Stimulated activated CD8-positive, alpha-beta memory T cell treated with anti-CD3 and anti-CD28 coated beads, Interleukin-12 subunit alpha, Interleukin-12 subunit beta, amount 100 ng/mL, for 24 hours (primary cell): ENCODE results near the gene FPGS.
"Not testable (repeated sequence)": the region's sequence is repeated elsewhere in the genome, so short reads cannot be mapped to it uniquely, and the experiment has no call there.

Experiments
- DNase-seq: peaks from one replicate; pipeline ENCODE4 v3.0.0-alpha.2; 2020; ENCODE audit errors: extremely low read depth

Gene FPGS

GRCh38 chr9:127812936-127813675, 10.4 kb downstream of the FPGS start:
- no peak for DNase-seq

GRCh38 chr9:127813686-127814226, 11.1 kb downstream of the FPGS start:
- DNase-seq = no peak

- DNase-seq = no peak
These were observed 12.2 kb downstream of the FPGS start for GRCh38 chr9:127814619-127815511.

- no peak for DNase-seq
These were observed 13.1 kb downstream of the FPGS start for GRCh38 chr9:127815512-127816361.

- no peak for DNase-seq
These were observed 13.7 kb downstream of the FPGS start for GRCh38 chr9:127816362-127816725.

DNA sequence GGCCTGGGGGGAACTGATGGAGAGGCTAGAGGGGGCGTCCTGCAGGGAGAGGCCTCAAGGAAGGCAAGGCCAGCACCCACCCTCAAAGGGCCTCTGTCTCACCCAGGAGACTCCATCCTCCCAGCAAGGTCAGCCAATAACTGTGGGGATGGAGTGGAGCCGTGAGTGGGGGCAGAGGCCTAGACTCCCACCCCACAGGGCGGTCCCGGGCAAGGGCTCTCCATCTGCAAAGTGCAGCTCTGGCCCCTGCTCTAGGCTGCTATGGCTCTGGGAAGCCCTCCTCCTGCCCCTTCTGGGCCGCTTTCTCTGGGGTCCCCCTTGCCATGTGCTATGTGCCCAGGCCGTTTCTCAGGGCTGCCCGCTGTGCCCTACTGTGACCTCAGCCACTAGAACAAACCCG, 14.0 kb downstream of the FPGS start:
- DNase-seq = no peak

DNA sequence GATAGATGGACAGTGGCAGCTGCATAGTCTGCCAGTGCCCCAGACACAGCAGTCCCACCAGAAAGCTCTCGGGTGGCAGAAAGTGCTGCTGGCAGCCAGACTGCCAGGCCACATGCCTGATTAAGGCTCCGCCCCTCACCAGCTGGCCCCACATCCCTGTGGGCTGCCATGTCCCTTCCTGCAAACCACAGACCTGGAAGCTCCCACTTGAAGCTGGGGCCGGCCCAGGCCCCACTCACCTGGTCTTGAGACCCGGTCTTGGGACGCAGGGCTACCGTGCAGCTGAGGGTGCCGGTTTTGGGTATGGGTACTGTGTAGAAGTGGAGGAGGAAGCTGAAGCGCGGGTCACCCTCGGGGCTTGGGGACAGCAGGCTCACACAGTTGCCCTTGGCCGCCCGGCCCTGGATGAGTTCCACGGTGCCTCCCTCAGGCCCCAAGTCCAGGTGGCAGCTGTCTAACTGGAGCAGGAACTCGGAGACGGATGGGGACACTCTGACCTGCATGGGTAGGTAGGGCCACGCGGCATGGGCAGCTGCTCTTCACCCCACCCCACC, 15.3 kb downstream of the FPGS start:
- no peak for DNase-seq

GRCh38 chr9:127818574-127818973, 15.9 kb downstream of the FPGS start:
- DNase-seq = no peak

DNA sequence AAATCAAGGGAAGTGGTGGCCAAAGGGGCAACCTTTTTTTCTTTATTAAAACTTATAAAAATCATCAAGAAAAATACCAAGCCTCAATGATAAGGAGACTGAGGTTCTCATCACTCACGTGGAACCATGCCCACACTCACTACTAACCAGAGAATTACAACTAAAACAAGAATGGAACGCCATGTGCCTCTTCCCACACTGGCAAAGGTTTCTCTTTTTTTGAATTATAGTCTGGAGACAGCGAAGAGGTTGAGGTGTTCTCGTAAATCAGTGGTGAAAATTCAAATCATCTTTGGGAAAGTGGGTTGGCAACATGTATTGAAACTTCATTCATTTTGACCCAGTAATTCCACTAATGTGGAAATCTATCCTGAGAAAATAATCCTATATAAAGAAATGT, 19.4 kb downstream of the FPGS start:
- no peak for DNase-seq

DNA sequence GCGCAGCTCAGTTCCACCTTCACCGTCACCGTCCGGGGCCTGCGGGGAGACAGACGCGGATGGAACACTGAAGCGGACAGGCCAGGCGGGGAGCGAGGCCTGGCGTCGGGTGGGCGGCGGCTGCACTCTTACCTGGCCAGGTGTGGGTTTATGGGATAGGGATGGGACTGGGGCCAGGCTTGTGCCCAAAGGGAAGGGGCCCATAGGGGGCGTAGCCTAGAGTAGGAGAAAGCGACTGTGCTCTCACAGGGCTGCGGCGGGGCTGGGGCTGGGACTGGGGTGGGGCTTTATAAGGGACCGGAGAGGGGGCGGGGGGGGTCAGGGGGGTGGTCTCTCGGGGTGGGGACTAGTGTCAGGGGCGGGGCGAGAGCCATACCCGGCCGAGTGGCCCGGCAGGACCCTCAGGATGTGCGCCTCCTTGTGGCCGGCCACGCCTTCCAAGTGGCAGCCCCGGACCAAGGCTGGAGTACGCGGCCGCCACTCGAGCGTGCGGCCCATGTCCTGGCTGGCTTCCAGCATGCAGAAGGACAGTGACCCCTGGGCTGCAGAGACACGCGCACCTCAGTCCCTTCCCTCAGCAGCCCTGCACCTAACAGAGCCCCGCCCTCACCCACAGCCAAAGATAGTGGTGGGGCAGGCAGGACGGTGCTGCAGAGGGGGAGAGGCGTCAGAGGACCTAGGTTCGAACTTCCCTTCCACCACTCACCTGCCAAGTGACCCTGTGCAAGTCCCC, 22.8 kb downstream of the FPGS start:
- DNase-seq = no peak

- no peak for DNase-seq
These were observed 23.7 kb downstream of the FPGS start for GRCh38 chr9:127826253-127826913.

- DNase-seq = no peak
These were observed 25.8 kb downstream of the FPGS start for GRCh38 chr9:127828262-127829031.

- no peak for DNase-seq
These were observed 26.7 kb downstream of the FPGS start for GRCh38 chr9:127829205-127829906.

- DNase-seq = no peak
These were observed 29.6 kb downstream of the FPGS start for GRCh38 chr9:127832248-127832647.

- DNase-seq = no peak
These were observed 30.9 kb downstream of the FPGS start for GRCh38 chr9:127833555-127833954.

DNA sequence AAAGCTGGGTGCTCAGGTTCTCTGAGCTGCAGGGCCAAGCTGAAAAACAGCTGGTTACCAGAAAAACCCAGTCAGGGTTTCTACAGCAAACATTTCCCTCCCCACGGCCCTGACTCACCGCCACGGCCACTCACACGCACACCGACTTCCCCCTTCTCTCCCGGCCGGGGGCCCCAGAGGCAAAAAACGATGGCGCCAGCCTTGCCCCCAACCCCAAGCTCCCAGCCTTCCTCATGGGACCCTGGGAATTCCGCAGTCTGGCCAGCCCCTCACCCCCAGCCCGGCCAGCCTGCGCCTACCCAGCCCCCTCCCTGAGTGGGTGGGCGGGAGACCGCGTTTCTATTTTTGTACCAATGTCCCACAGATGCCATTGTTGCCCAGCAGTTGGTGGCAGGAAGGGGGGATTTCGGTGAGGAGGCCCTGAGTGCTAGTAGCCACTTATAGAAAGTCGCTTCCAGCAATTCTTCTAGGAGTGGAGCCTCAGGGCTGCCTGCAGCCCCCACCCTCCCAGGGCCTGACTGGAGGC, 33.4 kb downstream of the FPGS start:
- DNase-seq = no peak

GRCh38 chr9:127836561-127836960, 33.9 kb downstream of the FPGS start:
- not testable (repeated sequence) for DNase-seq

DNA sequence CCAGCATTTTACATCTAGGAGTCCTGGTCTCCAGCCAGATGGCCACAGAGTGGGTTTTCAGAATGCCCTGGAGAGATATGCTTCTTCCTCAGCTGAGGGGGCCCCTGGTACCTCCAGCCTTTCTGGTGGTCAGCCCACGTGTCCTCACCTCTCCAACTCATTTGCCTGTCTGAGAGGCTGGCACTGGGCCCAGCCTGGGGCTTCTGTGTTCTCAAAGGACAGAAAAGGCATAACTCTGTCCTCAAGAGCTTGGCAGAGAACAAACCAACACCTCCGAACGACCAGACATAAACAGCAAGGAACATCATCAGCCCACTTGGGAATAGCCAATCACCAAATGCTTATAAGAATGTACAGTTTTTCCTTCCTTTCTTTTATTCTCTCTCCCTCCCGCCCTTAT, 34.7 kb downstream of the FPGS start:
- no peak for DNase-seq
